ENCODE measurements around the gene EHMT1.

DNA sequence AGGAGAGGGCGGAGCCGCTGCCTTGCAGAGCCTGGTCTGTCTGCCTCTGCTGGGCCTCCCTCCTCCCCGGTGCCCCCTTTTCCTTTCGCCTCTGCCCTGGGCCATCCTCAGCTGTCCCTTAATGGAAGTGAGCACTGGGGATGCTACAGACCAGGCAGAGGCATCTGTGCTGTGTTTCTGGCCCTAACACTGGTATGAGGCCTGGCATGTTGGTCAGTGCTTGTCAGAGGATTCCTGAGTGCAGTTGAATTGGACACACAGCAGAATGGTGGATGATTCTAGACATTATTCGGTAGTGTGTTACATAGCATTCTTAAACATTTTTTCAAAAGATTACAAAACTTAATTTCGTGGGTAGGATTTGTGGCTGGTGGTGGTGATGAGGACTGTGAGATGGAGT, 88.6 kb downstream of the EHMT1 start:
- no peak for TF ChIP-seq FOXM1 (IDR thresholded peaks at IDR 0.05; ENCODE audit: borderline replicate concordance)
- TF ChIP-seq BHLHE40 (IDR thresholded peaks at IDR 0.05; ENCODE audit: borderline replicate concordance): no peak
- TF ChIP-seq FOXK2 (IDR thresholded peaks at IDR 0.05): no peak
- TF ChIP-seq TARDBP (IDR thresholded peaks at IDR 0.05): no peak
- no peak for TF ChIP-seq SP1 (IDR thresholded peaks at IDR 0.05)
- TF ChIP-seq ELF4 (IDR thresholded peaks at IDR 0.05): no peak
- no peak for TF ChIP-seq HDGF (IDR thresholded peaks at IDR 0.05; ENCODE audit: borderline replicate concordance)

All from HEK293T (cell line).